Thyroid gland (tissue), 4 donors: ENCODE measurements around the gene PDLIM1. TPM values are rescaled to one million over a fixed set of nuclear protein-coding genes. Genes with fewer than 3 reads are reported as not detected.
A peak's percentile ranks its signal among the peaks of the same experiment; 100 is the strongest.

Experiments used
- DNase-seq, 2 donors: peaks; one replicate each; pipeline ENCODE4 v3.0.0-alpha.2; 2019
- H3K27ac ChIP-seq, 3 donors: fragments of 200-600 bp; sonication (generic); 1 replicate in 2 of 3; 2 replicates in 1 of 3; pipeline ENCODE4 v1.5.1; 2016 to 2019; ENCODE audit warnings: mild to moderate bottlenecking in 1 of 3, moderate library complexity in 1 of 3
- H3K27me3 ChIP-seq: fragments of 200-600 bp; sonication (generic); one replicate; pipeline ENCODE4 v1.5.1; 2019
- H3K36me3 ChIP-seq, 2 donors: fragments of 200-600 bp; sonication (generic); one replicate each; pipeline ENCODE4 v1.5.1; 2016 to 2019
- H3K4me1 ChIP-seq, 2 donors: fragments of 200-600 bp; sonication (generic); one replicate each; pipeline ENCODE4 v1.5.1; 2017 to 2019
- H3K4me3 ChIP-seq, 3 donors: fragments of 200-600 bp; sonication (generic); replicated peaks in 1 of 3; 1 replicate in 2 of 3; 2 replicates in 1 of 3; pipeline ENCODE4 v1.5.1; 2016; ENCODE audit warnings: mild to moderate bottlenecking in 1 of 3
- H3K9me3 ChIP-seq: fragments of 200-600 bp; sonication (generic); one replicate; pipeline ENCODE4 v1.5.1; 2017
- CTCF ChIP-seq, 6 experiments: fragments of 200-600 bp in 3 of 6; fragments of 450-650 bp in 3 of 6; sonication (generic) in 3 of 6; IDR thresholded peaks; one replicate each; pipeline ENCODE4 v1.5.1; 2016 to 2019; ENCODE audit warnings: antibody characterized with exemption in 6 of 6, mild to moderate bottlenecking in 2 of 6, inconsistent platforms in 1 of 6, moderate library complexity in 1 of 6
- POLR2A ChIP-seq, 2 donors: fragments of 450-650 bp; IDR thresholded peaks; one replicate each; pipeline ENCODE4 v1.6.1; 2017; ENCODE audit warnings: antibody characterized with exemption in 2 of 2, mild to moderate bottlenecking in 2 of 2, moderate library complexity in 1 of 2
- WGBS, 2 donors: methylation state at CpG; one replicate each; pipeline ENCODE4 v1.1.5; 2017; 5-methylcytosine and 5-hydroxymethylcytosine counted together
- intact Hi-C: fragments of 100-400 bp; cut with DNase I; formaldehyde crosslinking; loops from one replicate; pipeline ENCODE4 v1.15.1; 2023
- total RNA-seq, 4 donors: library from RNA; depleted of rRNA; stranded (reverse); fragments of >200 nt; gene quantifications; one replicate each; pipeline ENCODE4 v1.2.3, GENCODE V29; 2016

Gene PDLIM1
- total RNA-seq, 4 donors from 2014 or later, result 67.8 to 158 (median 90.7) TPM

- Histone ChIP-seq H3K9me3 (no peaks in the 10 kb centered on the region), H3K4me1 (peaks cover 24 to 37% of the 10 kb centered on the region in 2 donors), H3K36me3 (no peaks in the 10 kb centered on the region), H3K27ac (peak overlapping the region; percentile 33 to 79 (median 61)), H3K4me3 (no peak overlapping the region), H3K27me3 (no peaks in the 10 kb centered on the region)
- intact Hi-C loops, result no loop called here
- TF ChIP-seq POLR2A (IDR thresholded peaks at IDR 0.05) (no peak), CTCF (IDR thresholded peaks at IDR 0.05) (no peak)
- DNase-seq, result peak in 1 of 2 donors; percentile 22
These were observed 28.4 kb upstream of the PDLIM1 start for GRCh38 chr10:95319239-95319638.

- Histone ChIP-seq H3K4me3 (no peak overlapping the region), H3K9me3 (no peaks in the 10 kb centered on the region), H3K27me3 (no peaks in the 10 kb centered on the region), H3K4me1 (peaks cover 27 to 38% of the 10 kb centered on the region in 2 donors), H3K36me3 (no peaks in the 10 kb centered on the region), H3K27ac (peak overlapping the region in 2 of 3 donors; percentile 31 to 58)
- no peak for DNase-seq
- no peak for TF ChIP-seq POLR2A (IDR thresholded peaks at IDR 0.05)
- no peak for TF ChIP-seq CTCF (IDR thresholded peaks at IDR 0.05)
- intact Hi-C loops, result no loop called here
- WGBS, 2 donors, result 87 to 93% methylated on average over 2 of the region's 2 CpGs
These were observed 24.7 kb upstream of the PDLIM1 start for GRCh38 chr10:95315509-95315908.

DNA sequence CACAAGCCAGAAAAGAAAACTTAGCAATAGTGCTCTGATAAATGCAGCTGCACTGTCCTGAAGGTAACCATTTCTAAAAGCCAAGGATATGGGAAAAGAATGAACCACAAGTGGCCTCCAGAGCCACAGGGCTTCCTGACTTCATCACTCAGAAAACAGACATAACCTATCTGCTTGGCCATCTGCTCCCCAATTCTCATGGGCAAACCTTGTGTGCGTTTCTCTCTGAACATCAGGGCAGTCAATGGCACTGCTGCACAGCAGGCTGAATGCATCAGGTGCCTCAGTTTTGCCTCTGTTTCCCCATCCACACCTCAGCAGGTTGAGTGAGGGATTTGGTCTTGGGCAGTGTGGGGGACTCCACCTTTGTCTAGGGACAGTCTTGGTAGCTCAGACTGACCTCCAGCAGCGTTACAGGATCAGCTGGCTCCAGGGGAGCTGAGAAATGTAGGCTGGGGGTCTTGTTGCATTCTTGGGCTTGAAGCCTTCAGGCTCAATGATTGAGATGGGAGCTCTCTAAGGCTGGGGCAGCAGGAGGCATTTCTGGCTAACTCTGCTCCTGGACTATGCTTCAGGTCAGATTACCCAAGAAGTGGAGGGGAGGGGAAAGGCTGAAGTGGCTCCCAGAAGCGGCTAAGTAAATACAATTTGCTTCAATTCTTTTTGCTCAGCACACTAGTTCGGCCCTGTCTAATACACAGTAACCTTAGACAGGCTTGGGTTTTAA is 23.6 kb upstream of the PDLIM1 start:
- Histone ChIP-seq H3K4me1 (peaks cover 21 to 31% of the 10 kb centered on the region in 2 donors), H3K27ac (peak overlapping the region in 2 of 3 donors; percentile 31 to 58), H3K4me3 (no peak overlapping the region), H3K27me3 (no peaks in the 10 kb centered on the region), H3K36me3 (no peaks in the 10 kb centered on the region), H3K9me3 (no peaks in the 10 kb centered on the region)
- DNase-seq, result peak in 1 of 2 donors; percentile 30
- intact Hi-C loops, result no loop called here
- TF ChIP-seq POLR2A (IDR thresholded peaks at IDR 0.05) (peak in 1 of 2 donors; percentile 6), CTCF (IDR thresholded peaks at IDR 0.05) (no peak)
- 53 to 57% methylated on average over 4 of the region's 4 CpGs for WGBS, 2 donors

DNA sequence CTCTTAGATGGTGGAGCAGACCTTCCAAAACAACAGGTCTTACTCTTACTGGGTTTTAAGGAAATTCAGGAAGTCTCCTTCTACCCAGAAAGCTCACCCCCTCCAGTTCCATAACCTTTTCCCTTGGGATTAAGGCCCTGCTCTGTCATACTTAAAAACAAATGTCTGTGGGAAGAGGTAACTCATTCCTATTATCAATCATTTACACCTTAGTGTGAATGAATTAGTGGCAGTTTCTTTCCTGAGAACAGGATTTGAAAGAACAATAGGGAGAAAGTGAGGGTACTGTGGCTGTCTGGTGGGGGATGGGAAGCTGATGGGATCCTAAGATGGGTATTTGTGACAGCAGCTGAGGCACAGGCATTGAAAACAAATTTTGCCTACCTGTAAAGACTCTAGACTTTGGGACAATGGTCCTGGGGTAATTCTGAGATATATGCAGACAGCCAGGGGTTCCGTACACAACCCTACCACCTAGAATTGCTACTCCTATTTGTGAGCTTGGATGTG is 22.2 kb upstream of the PDLIM1 start:
- H3K27me3 ChIP-seq, result no peaks in the 10 kb centered on the region
- no peaks in the 10 kb centered on the region for H3K9me3 ChIP-seq
- TF ChIP-seq POLR2A (IDR thresholded peaks at IDR 0.05) (no peak), CTCF (IDR thresholded peaks at IDR 0.05) (no peak)
- H3K36me3 ChIP-seq, result no peaks in the 10 kb centered on the region
- peaks cover 29 to 33% of the 10 kb centered on the region in 2 donors for H3K4me1 ChIP-seq
- 94 to 100% methylated on average over 1 of the region's 1 CpG for WGBS, 2 donors
- H3K4me3 ChIP-seq, result no peak overlapping the region
- DNase-seq, result no peak
- peak overlapping the region in 1 of 3 donors; percentile 58 for H3K27ac ChIP-seq
- intact Hi-C loops, result no loop called here

GRCh38 chr10:95312257-95312656 is 21.5 kb upstream of the PDLIM1 start:
- H3K4me1 ChIP-seq, result peaks cover 35 to 36% of the 10 kb centered on the region in 2 donors

More at GRCh38 chr10:95312257-95312656, 21.5 kb upstream of the PDLIM1 start:
- H3K4me3 ChIP-seq, result no peak overlapping the region
- H3K27me3 ChIP-seq, result no peaks in the 10 kb centered on the region
- 82 to 87% methylated on average over 6 of the region's 6 CpGs for WGBS, 2 donors
- H3K36me3 ChIP-seq, result no peaks in the 10 kb centered on the region
- intact Hi-C loops, result no loop called here
- no peak overlapping the region for H3K27ac ChIP-seq
- no peak for DNase-seq
- H3K9me3 ChIP-seq, result no peaks in the 10 kb centered on the region
- no peak for TF ChIP-seq CTCF (IDR thresholded peaks at IDR 0.05)
